IMR-90 (cell line): ENCODE results near the gene PITPNM3.

ENCODE experiments used
- MAFK ChIP-seq: IDR thresholded peaks from 2 replicates; pipeline ENCODE4 v1.6.1; 2012; ENCODE audit warnings: low read depth, low read length, improper control_type of control experiment
- TF ChIP-seq, protein P1 (sequence below): conservative IDR thresholded peaks from 2 replicates; pipeline ENCODE4 v1.5.1; 2012; ENCODE audit warnings: mild to moderate bottlenecking, low read depth, low read length, improper control_type of control experiment

DNA sequence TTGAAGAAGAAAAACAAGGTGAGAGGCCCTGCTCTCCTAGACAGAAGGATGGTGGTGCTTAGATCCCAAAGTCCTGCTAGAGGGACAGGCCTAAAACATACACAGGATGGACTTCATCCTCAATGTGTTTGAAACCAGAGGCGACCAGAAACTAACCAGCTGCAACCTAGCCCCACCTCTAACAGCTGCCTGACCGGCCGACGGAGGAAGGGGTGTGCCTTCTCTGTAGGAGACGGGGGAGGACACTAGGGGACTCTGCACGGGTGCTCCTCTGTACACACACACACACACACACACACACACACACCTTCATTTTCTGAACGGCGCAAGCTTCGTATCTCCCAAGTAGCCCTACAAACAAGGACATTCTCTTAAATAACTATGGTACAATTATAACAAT lies 24.3 kb upstream of the PITPNM3 start:
- TF ChIP-seq, protein P1, sequence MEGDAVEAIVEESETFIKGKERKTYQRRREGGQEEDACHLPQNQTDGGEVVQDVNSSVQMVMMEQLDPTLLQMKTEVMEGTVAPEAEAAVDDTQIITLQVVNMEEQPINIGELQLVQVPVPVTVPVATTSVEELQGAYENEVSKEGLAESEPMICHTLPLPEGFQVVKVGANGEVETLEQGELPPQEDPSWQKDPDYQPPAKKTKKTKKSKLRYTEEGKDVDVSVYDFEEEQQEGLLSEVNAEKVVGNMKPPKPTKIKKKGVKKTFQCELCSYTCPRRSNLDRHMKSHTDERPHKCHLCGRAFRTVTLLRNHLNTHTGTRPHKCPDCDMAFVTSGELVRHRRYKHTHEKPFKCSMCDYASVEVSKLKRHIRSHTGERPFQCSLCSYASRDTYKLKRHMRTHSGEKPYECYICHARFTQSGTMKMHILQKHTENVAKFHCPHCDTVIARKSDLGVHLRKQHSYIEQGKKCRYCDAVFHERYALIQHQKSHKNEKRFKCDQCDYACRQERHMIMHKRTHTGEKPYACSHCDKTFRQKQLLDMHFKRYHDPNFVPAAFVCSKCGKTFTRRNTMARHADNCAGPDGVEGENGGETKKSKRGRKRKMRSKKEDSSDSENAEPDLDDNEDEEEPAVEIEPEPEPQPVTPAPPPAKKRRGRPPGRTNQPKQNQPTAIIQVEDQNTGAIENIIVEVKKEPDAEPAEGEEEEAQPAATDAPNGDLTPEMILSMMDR = no peak
- TF ChIP-seq MAFK = no peak
